ENCODE data around the gene KCNJ1.

The KCNJ1 gene

GRCh38 chr11:128882451-128882850, 15.4 kb upstream of the KCNJ1 start:
- no peak for DNase-seq
- Histone ChIP-seq H3K27ac (no peak overlapping the region), H3K27me3 (ENCODE audit: insufficient read depth, low read depth, severe bottlenecking) (peaks cover 10% of the 10 kb centered on the region), H3K9me3 (ENCODE audit: severe bottlenecking) (no peaks in the 10 kb centered on the region), H3K36me3 (no peaks in the 10 kb centered on the region), H3K4me3 (ENCODE audit: low read depth, low read length) (no peak overlapping the region)
- TF ChIP-seq CTCF (IDR thresholded peaks at IDR 0.05; ENCODE audit: low read depth, low read length): no peak

GRCh38 chr11:128881221-128881620, 14.1 kb upstream of the KCNJ1 start:
- H3K36me3 ChIP-seq: no peaks in the 10 kb centered on the region
- peaks cover 6% of the 10 kb centered on the region for H3K27me3 ChIP-seq (ENCODE audit: insufficient read depth, low read depth, severe bottlenecking)
- no peak for DNase-seq
- no peak for TF ChIP-seq CTCF (IDR thresholded peaks at IDR 0.05; ENCODE audit: low read depth, low read length)
- no peaks in the 10 kb centered on the region for H3K9me3 ChIP-seq (ENCODE audit: severe bottlenecking)
- H3K4me3 ChIP-seq (ENCODE audit: low read depth, low read length): no peak overlapping the region
- H3K27ac ChIP-seq: no peak overlapping the region

- no peaks in the 10 kb centered on the region for H3K9me3 ChIP-seq (ENCODE audit: severe bottlenecking)
- no peak overlapping the region for H3K4me3 ChIP-seq (ENCODE audit: low read depth, low read length)
- no peaks in the 10 kb centered on the region for H3K36me3 ChIP-seq
- no peak for DNase-seq
- no peak for TF ChIP-seq CTCF (IDR thresholded peaks at IDR 0.05; ENCODE audit: low read depth, low read length)
- peaks cover 6% of the 10 kb centered on the region for H3K27me3 ChIP-seq (ENCODE audit: insufficient read depth, low read depth, severe bottlenecking)
- no peak overlapping the region for H3K27ac ChIP-seq
Measured at GRCh38 chr11:128879817-128880216, 12.7 kb upstream of the KCNJ1 start.

GRCh38 chr11:128878455-128878854, 11.4 kb upstream of the KCNJ1 start:
- Histone ChIP-seq H3K36me3 (no peaks in the 10 kb centered on the region), H3K27ac (no peak overlapping the region), H3K4me3 (ENCODE audit: low read depth, low read length) (no peak overlapping the region), H3K27me3 (ENCODE audit: insufficient read depth, low read depth, severe bottlenecking) (peaks cover 6% of the 10 kb centered on the region), H3K9me3 (ENCODE audit: severe bottlenecking) (no peaks in the 10 kb centered on the region)
- no peak for DNase-seq
- TF ChIP-seq CTCF (IDR thresholded peaks at IDR 0.05; ENCODE audit: low read depth, low read length): no peak

- DNase-seq: no peak
- Histone ChIP-seq H3K36me3 (no peaks in the 10 kb centered on the region), H3K4me3 (ENCODE audit: low read depth, low read length) (no peak overlapping the region), H3K27me3 (ENCODE audit: insufficient read depth, low read depth, severe bottlenecking) (peaks cover 3% of the 10 kb centered on the region), H3K9me3 (ENCODE audit: severe bottlenecking) (no peaks in the 10 kb centered on the region), H3K27ac (no peak overlapping the region)
- no peak for TF ChIP-seq CTCF (IDR thresholded peaks at IDR 0.05; ENCODE audit: low read depth, low read length)
Measured at GRCh38 chr11:128877726-128878125, 10.6 kb upstream of the KCNJ1 start.

- no peak for TF ChIP-seq CTCF (IDR thresholded peaks at IDR 0.05; ENCODE audit: low read depth, low read length)
- Histone ChIP-seq H3K4me3 (ENCODE audit: low read depth, low read length) (no peak overlapping the region), H3K27ac (no peak overlapping the region), H3K9me3 (ENCODE audit: severe bottlenecking) (no peaks in the 10 kb centered on the region), H3K36me3 (no peaks in the 10 kb centered on the region), H3K27me3 (ENCODE audit: insufficient read depth, low read depth, severe bottlenecking) (no peaks in the 10 kb centered on the region)
- DNase-seq: no peak
Measured at GRCh38 chr11:128876133-128876650, 9.1 kb upstream of the KCNJ1 start.
